HG03064 (cell line): ENCODE measurements around the gene MUSK.

Experiments
- ATAC-seq: cut with Tn5 transposase; IDR thresholded peaks from one replicate; pipeline ENCODE4 v1.9.1; 2021; ENCODE audit warnings: low read depth; ENCODE audit not compliant: unreplicated experiment

Gene MUSK

DNA sequence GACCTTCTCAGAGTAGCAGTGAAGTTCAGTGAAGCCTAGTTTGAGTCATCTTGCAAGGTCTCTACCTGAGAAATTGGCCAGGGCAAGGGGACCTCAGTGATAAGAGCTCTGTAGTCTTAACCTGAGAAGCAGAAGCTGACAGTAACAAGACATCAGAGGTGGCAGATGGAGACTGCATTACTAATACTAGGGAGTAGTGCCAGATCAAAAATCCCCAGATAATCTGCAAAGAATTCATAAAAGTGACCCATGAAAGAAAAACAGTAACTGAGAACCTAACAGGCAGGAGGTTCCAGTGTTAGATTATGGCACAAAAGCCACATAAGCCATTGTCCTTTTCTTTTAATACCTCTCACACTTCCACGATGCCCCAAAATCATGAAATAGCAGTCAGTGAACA, 175.5 kb downstream of the MUSK start:
- no peak for ATAC-seq

DNA sequence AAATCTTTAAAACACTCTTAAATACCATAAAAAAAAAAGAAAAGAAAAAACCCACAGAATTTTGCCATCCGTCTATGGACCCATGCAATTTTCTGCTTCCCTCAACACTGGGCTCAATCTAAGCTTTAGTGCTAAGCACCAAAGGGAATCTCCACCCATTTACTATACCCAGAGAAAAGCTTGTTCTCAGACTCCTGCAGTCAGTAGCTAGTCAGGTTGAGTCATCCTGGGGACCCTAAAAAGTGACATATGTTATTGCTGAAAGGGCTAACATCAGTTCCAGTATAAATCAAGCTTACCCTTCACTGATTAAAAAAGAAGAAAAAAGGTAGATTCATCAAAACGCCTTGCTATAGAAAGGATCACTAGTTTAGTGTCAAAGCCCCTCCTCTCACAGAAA, 177.6 kb downstream of the MUSK start:
- no peak for ATAC-seq

DNA sequence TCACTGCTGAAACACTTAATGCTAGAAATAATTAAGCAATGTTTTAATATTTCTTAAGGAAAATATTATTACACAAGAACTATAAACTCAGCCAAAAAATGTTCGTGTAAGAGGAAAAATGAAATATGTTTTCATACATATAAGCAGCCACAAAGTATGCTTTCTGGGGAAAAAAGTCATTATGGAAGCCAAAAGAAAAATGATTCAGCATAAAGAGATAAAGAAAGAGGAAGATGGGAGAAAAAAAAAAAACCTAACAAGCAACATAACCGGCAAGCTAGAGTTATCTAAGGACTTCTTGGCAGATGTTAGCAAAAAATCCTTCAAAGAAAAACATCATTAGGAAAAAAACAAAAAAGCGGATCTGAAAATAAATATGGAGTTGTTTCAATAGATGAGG, 179.1 kb downstream of the MUSK start:
- ATAC-seq = no peak

DNA sequence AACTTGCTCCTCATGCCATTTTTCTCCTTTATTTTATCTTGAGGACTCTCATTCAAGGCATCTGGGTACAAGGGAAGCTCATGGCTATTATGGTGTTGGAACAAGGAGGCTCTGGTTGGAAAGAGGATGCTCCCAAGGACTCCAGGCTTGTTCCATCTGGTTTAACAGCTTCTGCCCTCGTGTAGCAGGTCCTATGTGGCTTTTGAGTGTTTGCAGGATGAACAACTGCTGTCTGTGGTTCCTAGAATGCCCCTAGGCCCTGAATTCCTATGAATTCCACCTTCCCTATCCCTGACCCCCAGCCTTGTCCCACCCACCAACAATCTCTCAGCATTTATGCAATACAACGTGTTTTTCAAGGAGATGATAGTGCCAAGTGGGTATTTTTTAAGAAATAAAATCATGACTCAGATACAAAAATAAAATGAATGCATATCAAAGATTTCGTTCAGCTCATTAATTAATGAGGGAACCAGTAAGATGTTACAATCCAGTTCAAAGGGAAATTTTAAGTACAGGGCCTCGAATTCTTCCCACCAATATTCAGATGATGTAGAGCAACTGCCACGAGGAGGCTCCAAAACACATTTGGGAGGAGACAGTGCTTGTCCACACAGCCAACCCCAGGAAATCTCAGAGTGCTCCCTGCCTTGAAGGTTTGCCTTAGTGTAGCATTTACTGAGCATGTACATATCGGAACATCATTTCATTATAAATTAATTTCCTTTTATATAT, 182.0 kb downstream of the MUSK start:
- no peak for ATAC-seq
